ENCODE measurements around the gene CLEC10A.

DNA sequence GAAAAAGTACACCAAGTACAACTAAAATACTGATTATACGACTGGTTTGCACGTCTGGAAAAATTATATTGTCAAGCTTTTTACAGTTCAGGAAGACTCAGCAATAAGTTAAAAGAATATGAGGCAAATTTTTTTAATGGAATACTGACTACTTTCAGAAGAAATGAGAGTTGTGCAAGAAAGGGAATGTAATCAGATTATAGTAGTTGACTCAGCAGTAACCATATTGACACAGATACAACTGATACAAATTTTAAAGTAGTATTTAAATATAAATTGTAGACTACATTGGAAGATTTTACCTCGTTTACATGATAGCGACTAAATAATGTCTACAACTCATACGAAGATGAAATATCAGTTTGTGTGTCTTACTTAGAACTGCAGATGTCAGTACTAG lies 17.9 kb upstream of the CLEC10A start:
- TF ChIP-seq, protein P1, sequence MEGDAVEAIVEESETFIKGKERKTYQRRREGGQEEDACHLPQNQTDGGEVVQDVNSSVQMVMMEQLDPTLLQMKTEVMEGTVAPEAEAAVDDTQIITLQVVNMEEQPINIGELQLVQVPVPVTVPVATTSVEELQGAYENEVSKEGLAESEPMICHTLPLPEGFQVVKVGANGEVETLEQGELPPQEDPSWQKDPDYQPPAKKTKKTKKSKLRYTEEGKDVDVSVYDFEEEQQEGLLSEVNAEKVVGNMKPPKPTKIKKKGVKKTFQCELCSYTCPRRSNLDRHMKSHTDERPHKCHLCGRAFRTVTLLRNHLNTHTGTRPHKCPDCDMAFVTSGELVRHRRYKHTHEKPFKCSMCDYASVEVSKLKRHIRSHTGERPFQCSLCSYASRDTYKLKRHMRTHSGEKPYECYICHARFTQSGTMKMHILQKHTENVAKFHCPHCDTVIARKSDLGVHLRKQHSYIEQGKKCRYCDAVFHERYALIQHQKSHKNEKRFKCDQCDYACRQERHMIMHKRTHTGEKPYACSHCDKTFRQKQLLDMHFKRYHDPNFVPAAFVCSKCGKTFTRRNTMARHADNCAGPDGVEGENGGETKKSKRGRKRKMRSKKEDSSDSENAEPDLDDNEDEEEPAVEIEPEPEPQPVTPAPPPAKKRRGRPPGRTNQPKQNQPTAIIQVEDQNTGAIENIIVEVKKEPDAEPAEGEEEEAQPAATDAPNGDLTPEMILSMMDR (conservative IDR thresholded peaks at IDR 0.05; ENCODE audit: low read length) = no peak
- no peak for TF ChIP-seq EZH2phosphoT487 (IDR thresholded peaks at IDR 0.05; ENCODE audit: borderline replicate concordance, low read depth, low read length)

All from OCI-LY7 (cell line).